Lung (tissue), 10 donors: Measurements from ENCODE around the gene ABCD3. TPM values are rescaled to one million over a fixed set of nuclear protein-coding genes. Genes with fewer than 3 reads are reported as not detected.
"Not testable (repeated sequence)": the region's sequence is repeated elsewhere in the genome, so short reads cannot be mapped to it uniquely, and the experiment has no call there.

Source experiments
- ATAC-seq: fragments of 200-7000 bp; cut with Tn5 transposase; one replicate; pipeline ENCODE4 v1.9.1; 2020; ENCODE audit warnings: moderate number of reproducible peaks; ENCODE audit not compliant: insufficient read depth, low FRiP score
- DNase-seq, 3 donors: peaks; one replicate each; pipeline ENCODE4 v3.0.0-alpha.2; 2013 to 2017
- H3K27ac ChIP-seq, 2 donors: one replicate each; pipeline ENCODE4 v1.5.1; 2013; ENCODE audit warnings: mild to moderate bottlenecking in 2 of 2, moderate library complexity in 2 of 2, control low read depth in 1 of 2, inconsistent platforms in 1 of 2, low read depth in 1 of 2, low read length in 1 of 2
- H3K27me3 ChIP-seq, 3 donors: one replicate each; pipeline ENCODE4 v1.5.1; 2013; ENCODE audit warnings: low read length in 2 of 3; ENCODE audit not compliant: control insufficient read depth in 3 of 3, insufficient read depth in 3 of 3
- H3K36me3 ChIP-seq, 4 donors: one replicate each; pipeline ENCODE4 v1.5.1; 2013; ENCODE audit warnings: low read length in 4 of 4, mild to moderate bottlenecking in 1 of 4, moderate library complexity in 1 of 4; ENCODE audit not compliant: control insufficient read depth in 4 of 4, insufficient read depth in 4 of 4
- H3K4me1 ChIP-seq, 5 donors: one replicate each; pipeline ENCODE4 v1.5.1; 2013; ENCODE audit warnings: low read length in 5 of 5, mild to moderate bottlenecking in 2 of 5, moderate library complexity in 1 of 5; ENCODE audit not compliant: control insufficient read depth in 5 of 5, insufficient read depth in 5 of 5
- H3K4me3 ChIP-seq: one replicate; pipeline ENCODE4 v1.5.1; 2013; ENCODE audit warnings: mild to moderate bottlenecking, control low read depth, moderate library complexity
- H3K9ac ChIP-seq, 2 donors: one replicate each; pipeline ENCODE4 v1.5.1; 2013; ENCODE audit warnings: low read length in 2 of 2, control low read depth in 1 of 2; ENCODE audit not compliant: insufficient read depth in 1 of 2
- H3K9me3 ChIP-seq, 4 donors: one replicate each; pipeline ENCODE4 v1.5.1; 2013; ENCODE audit warnings: low read length in 3 of 4, mild to moderate bottlenecking in 1 of 4, moderate library complexity in 1 of 4; ENCODE audit not compliant: control insufficient read depth in 4 of 4, insufficient read depth in 3 of 4
- WGBS, 2 donors: extraction: QIAGEN DNeasy Blood & Tissue Kit; methylation state at CpG; one replicate each; pipeline ENCODE4 v1.1.7; 2013; 5-methylcytosine and 5-hydroxymethylcytosine counted together
- polyA plus RNA-seq, 2 donors: library from polyadenylated mRNA; stranded (reverse); fragments of 200-250 nt; gene quantifications; one replicate each; pipeline ENCODE4 v1.2.1, GENCODE V29; 2013
- total RNA-seq, 2 donors: library from RNA; depleted of rRNA in 1 of 2; stranded (reverse); fragments of >200 nt in 1 of 2; gene quantifications; one replicate each; pipeline ENCODE4 v1.2.1, GENCODE V29; 2014 to 2021
- donor health status: Bipolar disorder and iron deficiency.
- donor health status: healthy.
- donor health status: DM: yes; HTN: yes; CAD: no.

Gene ABCD3
- total and polyA plus RNA-seq, 4 donors = 28.5 to 80.7 (median 43.8) TPM

- WGBS, 2 donors = 95 to 96% methylated on average over 2 of the region's 2 CpGs
- not testable (repeated sequence) for ATAC-seq, H3K27ac ChIP-seq, H3K9me3 ChIP-seq, H3K9ac ChIP-seq, H3K4me3 ChIP-seq, H3K4me1 ChIP-seq, H3K27me3 ChIP-seq, DNase-seq, H3K36me3 ChIP-seq
Measured at GRCh38 chr1:94567975-94568607, 149.9 kb downstream of the ABCD3 start.

Other genes starting within 250 kb of the ABCD3 start
- gene ARHGAP29, start 180.8 kb upstream of the ABCD3 start, total RNA-seq = 100 to 1,000 TPM in 1 of 2 donors, 10 to 100 TPM in 1; 43.5 to 144 TPM
- 10 to 100 TPM; 13.3 to 17.4 TPM for gene ARHGAP29, start 180.8 kb upstream of the ABCD3 start, polyA plus RNA-seq
- 100 to 1,000 TPM; 107 to 238 TPM for gene F3, start 123.4 kb downstream of the ABCD3 start, total RNA-seq
- gene F3, start 123.4 kb downstream of the ABCD3 start, polyA plus RNA-seq = 100 to 1,000 TPM; 141 to 307 TPM